Trophoblast cell (in vitro differentiated cells and primary cell): ENCODE results near the gene RXFP2.

Source experiments
- DNase-seq, 2 donors: peaks; one replicate each; pipeline ENCODE4 v3.0.0-alpha.2; 2016
- H2AFZ ChIP-seq: 2 replicates; pipeline ENCODE4 v1.6.1; 2013; ENCODE audit warnings: low read length, moderate library complexity, mild to moderate bottlenecking; ENCODE audit not compliant: insufficient read depth, poor library complexity
- H2AK5ac ChIP-seq: 2 replicates; pipeline ENCODE4 v1.6.1; 2013; ENCODE audit warnings: mild to moderate bottlenecking, low read length
- H2BK120ac ChIP-seq: 2 replicates; pipeline ENCODE4 v1.6.1; 2013; ENCODE audit warnings: low read length, mild to moderate bottlenecking, moderate library complexity; ENCODE audit not compliant: insufficient read depth, poor library complexity
- H2BK12ac ChIP-seq: 2 replicates; pipeline ENCODE4 v1.6.1; 2013; ENCODE audit warnings: mild to moderate bottlenecking, low read length, moderate library complexity
- H2BK5ac ChIP-seq: 2 replicates; pipeline ENCODE4 v1.6.1; 2013; ENCODE audit warnings: low read length, low read depth, moderate library complexity, mild to moderate bottlenecking; ENCODE audit not compliant: poor library complexity
- H3K14ac ChIP-seq: 2 replicates; pipeline ENCODE4 v1.6.1; 2013; ENCODE audit warnings: mild to moderate bottlenecking, low read length
- H3K18ac ChIP-seq: 2 replicates; pipeline ENCODE4 v1.6.1; 2013; ENCODE audit warnings: mild to moderate bottlenecking, low read length
- H3K23ac ChIP-seq: 2 replicates; pipeline ENCODE4 v1.6.1; 2013; ENCODE audit warnings: low read length
- H3K27ac ChIP-seq: 2 replicates; pipeline ENCODE4 v1.5.1; 2013; ENCODE audit warnings: low read depth, mild to moderate bottlenecking, inconsistent platforms, low read length, moderate library complexity
- H3K27me3 ChIP-seq: 2 replicates; pipeline ENCODE4 v1.6.1; 2013; ENCODE audit warnings: inconsistent platforms, mild to moderate bottlenecking, low read length, moderate library complexity; ENCODE audit not compliant: insufficient read depth
- H3K36me3 ChIP-seq, 2 experiments: 1 replicate in 1 of 2; 2 replicates in 1 of 2; pipeline ENCODE4 v1.6.1; 2013; ENCODE audit warnings: low read length in 2 of 2, mild to moderate bottlenecking in 2 of 2, moderate library complexity in 1 of 2; ENCODE audit not compliant: insufficient read depth in 2 of 2, control insufficient read depth in 1 of 2
- H3K4ac ChIP-seq: 2 replicates; pipeline ENCODE4 v1.6.1; 2013; ENCODE audit warnings: low read depth, mild to moderate bottlenecking, low read length, moderate library complexity
- H3K4me1 ChIP-seq, 2 experiments: 1 replicate in 1 of 2; 2 replicates in 1 of 2; pipeline ENCODE4 v1.6.1; 2013; ENCODE audit warnings: low read length in 2 of 2, mild to moderate bottlenecking in 2 of 2, moderate library complexity in 1 of 2; ENCODE audit not compliant: insufficient read depth in 2 of 2, control insufficient read depth in 1 of 2
- H3K4me2 ChIP-seq: 2 replicates; pipeline ENCODE4 v1.6.1; 2013; ENCODE audit warnings: inconsistent platforms, mild to moderate bottlenecking, low read length, moderate library complexity
- H3K4me3 ChIP-seq: 2 replicates; pipeline ENCODE4 v1.5.1; 2013; ENCODE audit warnings: mild to moderate bottlenecking, low read depth, low read length, inconsistent platforms
- H3K79me1 ChIP-seq: one replicate; pipeline ENCODE4 v1.6.1; 2013; ENCODE audit warnings: low read length
- H3K79me2 ChIP-seq: 2 replicates; pipeline ENCODE4 v1.6.1; 2013; ENCODE audit warnings: low read length, mild to moderate bottlenecking; ENCODE audit not compliant: control insufficient read depth, insufficient read depth, poor library complexity
- H3K9ac ChIP-seq: 2 replicates; pipeline ENCODE4 v1.6.1; 2013; ENCODE audit warnings: mild to moderate bottlenecking, low read length
- H3K9me3 ChIP-seq: 2 replicates; pipeline ENCODE4 v1.6.1; 2013; ENCODE audit warnings: low read depth, mild to moderate bottlenecking, control low read depth, inconsistent platforms, low read length; ENCODE audit not compliant: insufficient read depth
- H4K12ac ChIP-seq: 2 replicates; pipeline ENCODE4 v1.6.1; 2013; ENCODE audit warnings: low read depth, mild to moderate bottlenecking, low read length, moderate library complexity
- H4K8ac ChIP-seq: 2 replicates; pipeline ENCODE4 v1.6.1; 2013; ENCODE audit warnings: low read depth, mild to moderate bottlenecking, low read length, moderate library complexity
- H4K91ac ChIP-seq: one replicate; pipeline ENCODE4 v1.6.1; 2013; ENCODE audit warnings: low read depth, mild to moderate bottlenecking, low read length, moderate library complexity
- WGBS: extraction: QIAGEN DNeasy Blood & Tissue Kit; methylation state at CpG from one replicate; pipeline ENCODE4 v1.1.7; 2013; ENCODE audit warnings: missing lambda C conversion rate; ENCODE audit not compliant: insufficient read length, insufficient coverage; ENCODE audit errors: extremely low coverage; 5-methylcytosine and 5-hydroxymethylcytosine counted together

Gene RXFP2

DNA sequence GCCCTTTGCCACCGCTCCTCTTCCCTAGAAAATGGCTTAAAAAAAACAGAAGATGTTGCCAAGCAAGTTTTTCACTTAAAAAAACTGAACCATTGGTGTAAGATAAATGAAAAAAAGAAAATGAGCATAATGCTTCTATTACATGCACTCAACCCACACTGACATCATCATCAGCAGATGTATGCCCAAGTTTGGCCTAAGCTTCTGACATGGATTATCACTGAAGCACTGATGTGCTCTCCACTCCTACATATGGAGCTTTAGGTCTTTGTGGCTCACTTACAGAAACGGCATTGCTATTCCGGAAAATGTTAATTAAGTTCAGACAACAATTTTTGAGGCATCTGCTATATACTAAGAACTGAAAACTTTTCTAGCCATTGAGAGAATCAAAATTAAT, 8.0 kb downstream of the RXFP2 start:
- H3K4ac ChIP-seq, result no peak overlapping the region
- no peaks in the 10 kb centered on the region for H3K36me3 ChIP-seq
- H3K4me2 ChIP-seq, result no peak overlapping the region
- no peak overlapping the region for H3K9ac ChIP-seq
- H3K14ac ChIP-seq, result no peak overlapping the region
- no peak overlapping the region for H2BK120ac ChIP-seq
- no CpG with 5 or more reads among the region's 3 CpGs for WGBS
- no peak for DNase-seq
- no peaks in the 10 kb centered on the region for H3K27me3 ChIP-seq
- no peaks in the 10 kb centered on the region for H3K4me1 ChIP-seq
- no peak overlapping the region for H3K23ac ChIP-seq
- H3K79me1 ChIP-seq, result no peaks in the 10 kb centered on the region
- H3K27ac ChIP-seq, result no peak overlapping the region
- no peaks in the 10 kb centered on the region for H3K9me3 ChIP-seq
- no peak overlapping the region for H4K12ac ChIP-seq
- H3K4me3 ChIP-seq, result no peak overlapping the region
- no peak overlapping the region for H2AK5ac ChIP-seq
- H2BK5ac ChIP-seq, result no peak overlapping the region
- H2AFZ ChIP-seq, result no peak overlapping the region
- no peak overlapping the region for H4K91ac ChIP-seq
- H2BK12ac ChIP-seq, result no peak overlapping the region
- H4K8ac ChIP-seq, result no peak overlapping the region
- no peaks in the 10 kb centered on the region for H3K79me2 ChIP-seq
- H3K18ac ChIP-seq, result no peak overlapping the region

DNA sequence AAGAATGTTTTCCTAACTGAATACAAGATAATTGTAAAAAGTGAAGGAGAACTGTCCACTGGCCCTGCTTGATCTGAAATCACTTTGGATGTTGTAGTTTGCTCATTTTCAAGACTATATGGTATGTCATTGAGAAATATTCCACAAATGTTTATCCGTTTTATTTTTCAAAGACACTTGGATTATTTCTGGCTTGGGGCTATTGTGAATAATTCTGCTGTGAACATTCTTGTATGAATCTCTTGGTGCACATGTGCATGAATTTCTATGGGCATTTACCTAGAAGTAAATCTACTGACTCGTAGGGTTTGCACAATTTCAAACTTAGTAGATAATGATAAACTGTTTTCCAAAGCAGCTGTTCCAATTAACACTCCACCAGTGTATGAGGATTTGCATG, 8.6 kb downstream of the RXFP2 start:
- no CpG with 5 or more reads among the region's 2 CpGs for WGBS
- Histone ChIP-seq H2AK5ac (no peak overlapping the region), H3K9ac (no peak overlapping the region), H3K4me3 (no peak overlapping the region), H3K27me3 (no peaks in the 10 kb centered on the region), H3K4ac (no peak overlapping the region), H3K18ac (no peak overlapping the region), H4K12ac (no peak overlapping the region), H3K23ac (no peak overlapping the region), H3K9me3 (no peaks in the 10 kb centered on the region), H3K4me2 (no peak overlapping the region), H4K91ac (no peak overlapping the region), H3K27ac (no peak overlapping the region), H3K79me1 (no peaks in the 10 kb centered on the region), H3K79me2 (no peaks in the 10 kb centered on the region), H2AFZ (no peak overlapping the region), H4K8ac (no peak overlapping the region), H3K36me3 (no peaks in the 10 kb centered on the region), H2BK120ac (no peak overlapping the region), H3K4me1 (no peaks in the 10 kb centered on the region), H2BK5ac (no peak overlapping the region), H2BK12ac (no peak overlapping the region), H3K14ac (no peak overlapping the region)
- DNase-seq, result no peak

DNA sequence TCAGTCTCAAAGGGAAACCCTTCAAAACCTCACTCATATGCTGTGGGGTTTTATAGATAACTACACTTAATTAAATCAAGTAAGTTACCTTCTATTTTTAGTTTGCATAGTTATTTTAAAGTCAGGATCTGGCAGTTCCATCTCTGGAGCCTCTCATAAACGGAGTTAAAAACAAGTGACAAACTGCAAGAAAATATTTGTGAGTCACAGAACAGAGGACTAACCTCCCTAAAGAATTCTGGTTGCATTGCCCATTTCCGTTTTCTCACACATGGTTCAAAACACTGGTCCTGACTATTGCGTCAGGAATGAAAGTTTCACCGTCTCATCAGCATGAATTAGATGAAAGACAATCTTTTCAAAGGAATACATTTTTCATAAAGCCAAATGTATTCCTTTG, 10.6 kb downstream of the RXFP2 start:
- Histone ChIP-seq H3K27ac (no peak overlapping the region), H3K4me2 (no peak overlapping the region), H4K91ac (no peak overlapping the region), H3K4me3 (no peak overlapping the region), H3K27me3 (no peaks in the 10 kb centered on the region), H3K79me1 (no peaks in the 10 kb centered on the region), H3K9me3 (no peaks in the 10 kb centered on the region), H3K79me2 (no peaks in the 10 kb centered on the region), H2BK12ac (no peak overlapping the region), H3K36me3 (no peaks in the 10 kb centered on the region), H2BK120ac (no peak overlapping the region), H3K18ac (no peak overlapping the region), H3K23ac (no peak overlapping the region), H2BK5ac (no peak overlapping the region), H4K12ac (no peak overlapping the region), H3K14ac (no peak overlapping the region), H3K4me1 (no peaks in the 10 kb centered on the region), H2AFZ (no peak overlapping the region), H4K8ac (no peak overlapping the region), H2AK5ac (no peak overlapping the region), H3K4ac (no peak overlapping the region), H3K9ac (no peak overlapping the region)
- peak in 1 of 2 donors; percentile 40 for DNase-seq
- no CpG with 5 or more reads among the region's 4 CpGs for WGBS

DNA sequence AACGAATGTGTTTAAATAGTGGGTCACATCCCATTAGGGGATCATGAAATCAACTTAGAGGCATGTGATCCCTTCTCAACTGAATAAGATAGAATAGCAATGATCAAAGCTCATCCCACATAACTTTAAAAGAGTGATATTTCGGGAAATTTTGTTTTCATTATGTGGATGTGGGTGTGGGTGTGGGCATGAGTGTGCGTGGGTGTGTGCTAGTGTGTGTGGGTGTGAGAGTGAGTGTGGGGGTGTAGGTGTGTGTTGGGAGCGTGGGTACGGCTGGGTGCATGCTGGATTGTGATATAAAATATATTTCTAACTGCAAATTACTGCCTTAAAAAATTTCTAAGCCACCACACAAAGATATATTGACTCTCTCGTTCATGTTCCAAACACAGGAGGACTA, 15.9 kb downstream of the RXFP2 start:
- H2BK5ac ChIP-seq, result no peak overlapping the region
- H3K23ac ChIP-seq, result no peak overlapping the region
- H4K91ac ChIP-seq, result no peak overlapping the region
- DNase-seq, result no peak
- no peak overlapping the region for H4K8ac ChIP-seq
- H3K27ac ChIP-seq, result no peak overlapping the region
- H3K4me3 ChIP-seq, result no peak overlapping the region
- H3K18ac ChIP-seq, result no peak overlapping the region
- H3K4me2 ChIP-seq, result no peak overlapping the region
- no CpG with 5 or more reads among the region's 6 CpGs for WGBS
- H3K4me1 ChIP-seq, result no peaks in the 10 kb centered on the region
- no peaks in the 10 kb centered on the region for H3K36me3 ChIP-seq
- no peak overlapping the region for H2AFZ ChIP-seq
- H2BK12ac ChIP-seq, result no peak overlapping the region
- H2AK5ac ChIP-seq, result no peak overlapping the region
- H3K4ac ChIP-seq, result no peak overlapping the region
- no peak overlapping the region for H4K12ac ChIP-seq
- H3K14ac ChIP-seq, result no peak overlapping the region
- H3K9ac ChIP-seq, result no peak overlapping the region
- no peaks in the 10 kb centered on the region for H3K27me3 ChIP-seq
- H3K79me2 ChIP-seq, result no peaks in the 10 kb centered on the region
- no peaks in the 10 kb centered on the region for H3K9me3 ChIP-seq
- H3K79me1 ChIP-seq, result no peaks in the 10 kb centered on the region
- H2BK120ac ChIP-seq, result no peak overlapping the region
